CD1c-positive myeloid dendritic cell (primary cell): Measurements from ENCODE around the gene LSM10.

Experiments
- DNase-seq: peaks from one replicate; pipeline ENCODE4 v3.0.0-alpha.2; 2016; ENCODE audit errors: extremely low spot score

LSM10 gene

DNA sequence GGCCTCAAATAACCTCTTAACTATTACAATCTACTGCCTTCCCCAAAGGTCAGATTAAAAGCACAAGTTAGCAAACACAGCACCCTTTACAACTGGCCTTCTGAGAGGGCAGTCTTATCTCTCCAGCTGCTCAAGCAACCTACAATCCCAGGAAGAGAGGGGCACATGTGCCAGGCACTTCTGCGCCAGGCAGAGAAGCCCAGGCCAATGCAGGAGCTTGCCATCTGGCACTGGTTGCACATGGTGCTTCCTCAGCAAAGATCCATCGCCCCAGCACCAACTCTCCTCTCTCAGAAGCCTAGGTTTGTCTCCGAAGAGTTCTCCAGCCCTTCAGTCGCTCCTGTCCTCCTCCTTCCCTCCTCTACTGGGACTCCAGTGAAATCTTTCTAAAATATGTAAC, 14.5 kb downstream of the LSM10 start:
- DNase-seq = no peak

DNA sequence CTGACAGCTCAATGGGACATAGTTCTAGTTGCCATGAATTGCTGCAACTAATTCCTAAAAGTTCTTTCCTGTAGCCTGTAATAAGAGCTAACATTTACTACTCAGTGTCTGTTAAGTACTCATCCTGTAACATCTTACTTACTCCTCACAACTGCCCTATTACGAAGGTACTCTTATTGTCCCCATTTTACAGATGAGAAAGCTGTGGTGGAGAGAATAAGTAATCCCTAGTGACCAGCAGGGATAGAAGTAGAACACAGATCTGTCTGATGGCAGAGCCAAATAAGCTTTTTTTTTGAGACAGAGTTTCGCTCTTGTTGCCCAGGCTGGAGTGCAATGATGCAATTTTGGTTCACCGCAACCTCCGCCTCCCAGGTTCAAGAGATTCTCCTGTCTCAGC, 15.0 kb downstream of the LSM10 start:
- DNase-seq = no peak

GRCh38 chr1:36382231-36382630, 15.5 kb downstream of the LSM10 start:
- DNase-seq = no peak

- DNase-seq = no peak
Measured at GRCh38 chr1:36381405-36381804, 16.3 kb downstream of the LSM10 start.

GRCh38 chr1:36380782-36381181, 16.9 kb downstream of the LSM10 start:
- DNase-seq = no peak

- DNase-seq = no peak
Measured at GRCh38 chr1:36380143-36380619, 17.5 kb downstream of the LSM10 start.

- no peak for DNase-seq
Measured at GRCh38 chr1:36377791-36378492, 19.8 kb downstream of the LSM10 start.

DNA sequence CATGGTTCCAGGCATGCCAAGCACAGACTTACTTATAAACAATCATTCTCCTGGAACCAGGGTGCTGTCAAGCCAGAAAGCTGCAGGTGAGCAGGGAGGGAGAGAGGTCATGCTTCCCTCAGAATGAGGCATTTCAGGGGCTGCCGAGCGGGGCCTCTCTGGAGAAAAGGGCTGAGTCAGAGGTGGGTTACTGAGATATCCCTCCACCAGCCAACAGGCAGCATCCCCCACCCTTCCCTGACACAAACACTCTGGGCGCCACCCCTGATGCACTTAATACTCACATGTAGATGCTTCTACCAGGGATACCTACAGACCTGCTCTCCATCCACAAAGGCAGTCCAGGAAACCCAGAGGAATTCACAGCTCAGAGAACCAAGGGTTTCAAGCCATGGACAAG, 25.1 kb downstream of the LSM10 start:
- no peak for DNase-seq

GRCh38 chr1:36369061-36369861, 28.4 kb downstream of the LSM10 start:
- DNase-seq = peak; percentile 83

GRCh38 chr1:36367798-36368197, 29.9 kb downstream of the LSM10 start:
- DNase-seq = no peak

- no peak for DNase-seq
Measured at GRCh38 chr1:36367066-36367465, 30.6 kb downstream of the LSM10 start.

GRCh38 chr1:36366091-36366661, 31.5 kb downstream of the LSM10 start:
- DNase-seq = peak; percentile 77

- DNase-seq = peak; percentile 89
Measured at GRCh38 chr1:36365381-36365780, 32.3 kb downstream of the LSM10 start.

DNA sequence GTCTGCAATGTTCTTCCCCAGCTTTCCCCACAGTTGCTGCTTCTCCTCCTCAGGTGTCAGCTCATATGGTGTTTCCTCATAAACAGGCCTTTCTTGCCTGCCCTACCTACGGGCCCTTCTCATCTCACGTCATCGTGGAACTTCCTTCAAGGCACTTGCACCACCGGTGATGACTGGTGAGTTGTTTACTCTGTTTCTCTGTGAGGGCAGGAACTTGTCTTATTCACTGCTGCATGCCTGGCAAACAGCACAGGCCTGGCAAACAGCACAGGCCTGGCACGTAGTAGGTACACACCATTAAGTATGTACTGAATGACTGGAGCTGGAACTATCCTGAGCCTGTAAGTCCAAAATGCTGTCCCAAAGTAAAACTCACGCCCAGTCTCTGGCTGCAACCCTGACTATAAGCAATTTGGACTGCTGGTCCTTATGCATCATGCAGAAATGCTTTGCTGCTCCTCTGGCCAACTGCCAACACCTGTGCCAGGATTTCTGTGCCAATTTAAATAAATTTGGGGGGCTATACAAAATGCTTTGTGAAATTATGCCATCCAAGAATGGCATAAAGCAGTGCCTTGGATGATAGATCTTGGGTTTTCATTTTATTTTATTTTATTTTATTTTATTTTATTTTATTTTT, 37.7 kb downstream of the LSM10 start:
- peak; percentile 21 for DNase-seq

- no peak for DNase-seq
Measured at GRCh38 chr1:36359383-36359782, 38.3 kb downstream of the LSM10 start.

- DNase-seq = no peak
Measured at GRCh38 chr1:36358514-36359084, 39.1 kb downstream of the LSM10 start.

DNA sequence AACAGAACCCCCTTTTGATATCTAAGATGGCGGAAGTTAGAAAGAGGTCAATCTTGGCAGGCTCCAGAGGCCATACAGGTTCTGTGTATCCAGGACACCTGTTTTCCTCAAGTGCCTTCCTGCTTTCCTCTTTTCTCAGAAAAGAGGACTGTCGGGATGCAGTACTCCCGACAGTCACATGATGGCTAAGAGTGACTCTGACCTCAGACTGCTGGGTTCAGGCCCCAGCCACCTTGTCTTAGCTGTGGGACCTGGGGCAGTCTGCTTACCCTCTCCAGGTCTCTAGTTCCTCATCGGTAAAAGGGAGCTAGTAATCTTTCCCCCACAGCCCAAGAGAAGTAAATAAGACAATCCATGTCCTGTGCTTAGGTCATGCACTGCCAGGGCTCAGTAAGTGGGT, 41.9 kb downstream of the LSM10 start:
- DNase-seq = no peak

DNA sequence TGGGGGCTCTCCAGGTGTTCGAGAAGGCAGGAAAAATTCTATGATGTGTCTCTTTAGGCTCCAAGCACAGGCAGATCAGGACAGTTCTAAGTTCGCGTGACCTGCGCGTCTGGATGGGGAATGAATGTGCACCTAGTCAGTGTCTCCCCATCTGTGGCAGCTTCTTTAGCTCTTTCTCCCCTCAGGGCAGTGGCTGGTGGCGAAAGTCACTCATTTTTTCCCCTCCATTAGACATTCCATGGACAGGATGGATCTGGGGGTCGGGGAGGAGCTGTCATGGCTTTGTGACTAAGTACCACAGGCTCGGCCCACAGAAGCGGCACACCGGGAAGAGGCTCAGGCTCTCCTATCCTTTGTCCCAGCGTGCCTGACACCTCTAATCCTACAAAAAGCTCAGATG, 43.2 kb downstream of the LSM10 start:
- DNase-seq = no peak

DNA sequence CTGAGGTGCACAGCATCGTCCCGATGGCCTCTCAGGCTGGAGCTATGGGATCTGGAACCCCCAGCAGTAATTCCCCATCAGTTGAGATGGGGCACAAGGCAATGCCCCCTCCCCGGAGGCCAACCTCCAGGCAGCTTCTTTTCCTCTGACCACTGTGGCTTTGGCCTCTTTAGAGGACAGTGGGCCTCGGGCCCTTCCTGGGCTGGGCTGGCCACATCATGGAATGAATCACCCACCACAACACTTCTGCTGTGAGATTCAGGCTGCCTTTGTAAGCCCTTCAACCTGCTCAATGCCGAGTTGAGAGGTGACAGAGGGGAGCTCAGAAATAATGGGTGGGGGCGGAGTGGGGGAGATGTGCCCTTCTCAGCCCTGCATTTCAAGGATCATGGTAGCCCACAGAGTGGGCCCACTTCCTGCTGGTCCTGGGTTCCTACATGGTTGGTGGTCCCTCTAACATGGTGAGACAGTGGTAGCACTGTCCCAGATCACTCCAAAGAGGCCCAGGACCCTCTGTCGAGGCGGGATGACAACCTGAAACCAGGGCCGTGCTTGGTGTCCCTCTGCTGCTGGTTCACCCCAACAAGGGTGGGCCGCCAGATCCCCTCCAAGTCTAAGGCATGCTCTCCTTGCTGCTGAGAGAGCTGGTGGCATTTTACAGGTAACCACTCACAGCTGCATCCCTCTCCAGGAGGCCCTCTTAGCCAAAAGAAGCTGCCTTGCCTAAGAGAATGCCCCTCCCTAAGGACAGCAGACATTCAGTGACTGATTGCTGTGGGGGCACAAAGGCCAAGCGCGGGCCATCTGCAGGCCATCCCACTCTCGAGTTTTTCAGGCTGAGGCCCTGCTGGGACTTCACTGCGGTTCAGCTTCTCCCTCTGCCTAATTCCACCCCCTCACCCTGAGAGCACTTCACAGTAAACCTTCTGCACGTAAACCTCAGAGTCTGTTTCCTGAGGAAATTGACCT, 44.5 kb downstream of the LSM10 start:
- DNase-seq = peak; percentile 8

- DNase-seq = no peak
Measured at GRCh38 chr1:36352125-36352909, 45.4 kb downstream of the LSM10 start.
